ENCODE results near the gene G0S2. TPM values are rescaled to one million over a fixed set of nuclear protein-coding genes. Genes with fewer than 3 reads are reported as not detected.

The G0S2 gene
- total and polyA plus RNA-seq, 9 of the 15 experiments (the other 6 are each of a cell fraction or from before 2014, with no cell fraction given): 0.18 to 65.6 (median 11.4) TPM

DNA sequence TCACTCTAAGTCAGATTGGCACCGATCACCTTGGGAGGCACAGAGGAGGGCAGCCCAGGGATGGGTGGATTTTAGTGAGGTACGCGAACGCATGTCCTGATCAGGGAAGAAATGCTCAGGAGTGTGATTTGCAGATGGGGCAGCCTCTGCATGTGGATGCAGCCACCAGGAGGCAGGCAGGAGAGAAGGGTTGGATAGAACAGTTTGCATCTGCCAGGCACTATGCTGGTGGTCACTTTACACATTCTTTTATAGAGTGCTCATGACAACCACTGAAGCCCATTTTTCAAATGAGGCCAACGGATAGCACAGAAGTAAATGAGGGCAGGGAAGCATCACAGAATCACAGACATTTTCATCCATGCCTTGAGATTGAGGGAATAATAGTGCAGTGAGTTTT, 28.7 kb upstream of the G0S2 start:
- POLR2A ChIA-PET: interaction anchor here (0.7 to 1.6 kb wide), 5 partner anchors 12 to 254 kb away, joined by 3 to 5 read pairs (median 3); partner anchors contain the start of gene G0S2
- in situ Hi-C loops (cut with MboI): no loop called here
- Histone ChIP-seq H3K36me3 (ENCODE audit: control insufficient read depth, insufficient read depth, low read length) (no peaks in the 10 kb centered on the region), H3K9me1 (ENCODE audit: control insufficient read depth, insufficient read depth, low read length) (no peaks in the 10 kb centered on the region), H4K20me1 (replicated peaks; ENCODE audit: control insufficient read depth, insufficient read depth, low read length) (no peaks in the 10 kb centered on the region), H3K9me3 (replicated peaks; ENCODE audit: control insufficient read depth, insufficient read depth, low read depth, low read length) (no peaks in the 10 kb centered on the region), H3K79me2 (ENCODE audit: control insufficient read depth, insufficient read depth, low read length) (no peaks in the 10 kb centered on the region), H2AFZ (ENCODE audit: low read depth, low read length) (peak overlapping the region; percentile 87), H3K4me1 (replicated peaks in 1 of 2; ENCODE audit: control insufficient read depth in 2 of 2, insufficient read depth in 2 of 2, low read length in 2 of 2) (peaks cover 52 to 92% of the 10 kb centered on the region in 2 experiments), H3K4me2 (ENCODE audit: insufficient read depth, low read length) (peak overlapping the region; percentile 70), H3K4me3 (no peak overlapping the region), H3K9ac (ENCODE audit: insufficient read depth in 1 of 2, low read depth in 2 of 2, low read length in 2 of 2) (peak overlapping the region; percentile 31 to 39; a peak in 1 of 4 replicates), H3K27ac (ENCODE audit: extremely low read depth, low read depth, low read length) (peak overlapping the region; percentile 67; the same call in 2 of the 3 replicates), H3K27me3 (ENCODE audit: control insufficient read depth in 2 of 2, insufficient read depth in 2 of 2, low read length in 2 of 2) (no peaks in the 10 kb centered on the region)
- 81% methylated on average over 5 of the region's 5 CpGs for WGBS (ENCODE audit: insufficient coverage, low coverage, missing lambda C conversion rate)
- intact Hi-C loops (cut with micrococcal nuclease): loop anchor here (2.0 kb wide), 1 partner anchor 28 kb away; the partner anchor contains the start of gene G0S2
- DNase-seq (ENCODE audit: extremely low read depth in 1 of 4, low spot score in 3 of 4) (peak in 1 of 4 experiments; percentile 39), ATAC-seq (peak; percentile 34), FAIRE-seq (no peak)
- CTCF ChIA-PET (ENCODE audit: low intra/inter-chr PET ratio): interaction anchor here (0.6 kb wide), 1 partner anchor 77 kb away, joined by 3 read pairs; no protein-coding TSS in a partner anchor
- no TSS peak for BruUV-seq (replicated peaks)
- TF ChIP-seq BACH1 (tag; IDR thresholded peaks at IDR 0.05): no peak
- TF ChIP-seq, protein P1, sequence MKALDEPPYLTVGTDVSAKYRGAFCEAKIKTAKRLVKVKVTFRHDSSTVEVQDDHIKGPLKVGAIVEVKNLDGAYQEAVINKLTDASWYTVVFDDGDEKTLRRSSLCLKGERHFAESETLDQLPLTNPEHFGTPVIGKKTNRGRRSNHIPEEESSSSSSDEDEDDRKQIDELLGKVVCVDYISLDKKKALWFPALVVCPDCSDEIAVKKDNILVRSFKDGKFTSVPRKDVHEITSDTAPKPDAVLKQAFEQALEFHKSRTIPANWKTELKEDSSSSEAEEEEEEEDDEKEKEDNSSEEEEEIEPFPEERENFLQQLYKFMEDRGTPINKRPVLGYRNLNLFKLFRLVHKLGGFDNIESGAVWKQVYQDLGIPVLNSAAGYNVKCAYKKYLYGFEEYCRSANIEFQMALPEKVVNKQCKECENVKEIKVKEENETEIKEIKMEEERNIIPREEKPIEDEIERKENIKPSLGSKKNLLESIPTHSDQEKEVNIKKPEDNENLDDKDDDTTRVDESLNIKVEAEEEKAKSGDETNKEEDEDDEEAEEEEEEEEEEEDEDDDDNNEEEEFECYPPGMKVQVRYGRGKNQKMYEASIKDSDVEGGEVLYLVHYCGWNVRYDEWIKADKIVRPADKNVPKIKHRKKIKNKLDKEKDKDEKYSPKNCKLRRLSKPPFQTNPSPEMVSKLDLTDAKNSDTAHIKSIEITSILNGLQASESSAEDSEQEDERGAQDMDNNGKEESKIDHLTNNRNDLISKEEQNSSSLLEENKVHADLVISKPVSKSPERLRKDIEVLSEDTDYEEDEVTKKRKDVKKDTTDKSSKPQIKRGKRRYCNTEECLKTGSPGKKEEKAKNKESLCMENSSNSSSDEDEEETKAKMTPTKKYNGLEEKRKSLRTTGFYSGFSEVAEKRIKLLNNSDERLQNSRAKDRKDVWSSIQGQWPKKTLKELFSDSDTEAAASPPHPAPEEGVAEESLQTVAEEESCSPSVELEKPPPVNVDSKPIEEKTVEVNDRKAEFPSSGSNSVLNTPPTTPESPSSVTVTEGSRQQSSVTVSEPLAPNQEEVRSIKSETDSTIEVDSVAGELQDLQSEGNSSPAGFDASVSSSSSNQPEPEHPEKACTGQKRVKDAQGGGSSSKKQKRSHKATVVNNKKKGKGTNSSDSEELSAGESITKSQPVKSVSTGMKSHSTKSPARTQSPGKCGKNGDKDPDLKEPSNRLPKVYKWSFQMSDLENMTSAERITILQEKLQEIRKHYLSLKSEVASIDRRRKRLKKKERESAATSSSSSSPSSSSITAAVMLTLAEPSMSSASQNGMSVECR (CRISPR knock-in tag; IDR thresholded peaks at IDR 0.05): peak; percentile 19; the same call in 1 of the 2 replicates
- TF ChIP-seq, protein P2, sequence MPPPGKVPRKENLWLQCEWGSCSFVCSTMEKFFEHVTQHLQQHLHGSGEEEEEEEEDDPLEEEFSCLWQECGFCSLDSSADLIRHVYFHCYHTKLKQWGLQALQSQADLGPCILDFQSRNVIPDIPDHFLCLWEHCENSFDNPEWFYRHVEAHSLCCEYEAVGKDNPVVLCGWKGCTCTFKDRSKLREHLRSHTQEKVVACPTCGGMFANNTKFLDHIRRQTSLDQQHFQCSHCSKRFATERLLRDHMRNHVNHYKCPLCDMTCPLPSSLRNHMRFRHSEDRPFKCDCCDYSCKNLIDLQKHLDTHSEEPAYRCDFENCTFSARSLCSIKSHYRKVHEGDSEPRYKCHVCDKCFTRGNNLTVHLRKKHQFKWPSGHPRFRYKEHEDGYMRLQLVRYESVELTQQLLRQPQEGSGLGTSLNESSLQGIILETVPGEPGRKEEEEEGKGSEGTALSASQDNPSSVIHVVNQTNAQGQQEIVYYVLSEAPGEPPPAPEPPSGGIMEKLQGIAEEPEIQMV (tag; conservative IDR thresholded peaks at IDR 0.05; ENCODE audit: low read depth): no peak
- TF ChIP-seq, protein P3, sequence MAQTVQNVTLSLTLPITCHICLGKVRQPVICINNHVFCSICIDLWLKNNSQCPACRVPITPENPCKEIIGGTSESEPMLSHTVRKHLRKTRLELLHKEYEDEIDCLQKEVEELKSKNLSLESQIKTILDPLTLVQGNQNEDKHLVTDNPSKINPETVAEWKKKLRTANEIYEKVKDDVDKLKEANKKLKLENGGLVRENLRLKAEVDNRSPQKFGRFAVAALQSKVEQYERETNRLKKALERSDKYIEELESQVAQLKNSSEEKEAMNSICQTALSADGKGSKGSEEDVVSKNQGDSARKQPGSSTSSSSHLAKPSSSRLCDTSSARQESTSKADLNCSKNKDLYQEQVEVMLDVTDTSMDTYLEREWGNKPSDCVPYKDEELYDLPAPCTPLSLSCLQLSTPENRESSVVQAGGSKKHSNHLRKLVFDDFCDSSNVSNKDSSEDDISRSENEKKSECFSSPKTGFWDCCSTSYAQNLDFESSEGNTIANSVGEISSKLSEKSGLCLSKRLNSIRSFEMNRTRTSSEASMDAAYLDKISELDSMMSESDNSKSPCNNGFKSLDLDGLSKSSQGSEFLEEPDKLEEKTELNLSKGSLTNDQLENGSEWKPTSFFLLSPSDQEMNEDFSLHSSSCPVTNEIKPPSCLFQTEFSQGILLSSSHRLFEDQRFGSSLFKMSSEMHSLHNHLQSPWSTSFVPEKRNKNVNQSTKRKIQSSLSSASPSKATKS (CRISPR knock-in tag; IDR thresholded peaks at IDR 0.05): no peak
- 0 out of 2 replicates have a peak, but pooled peaks have one; percentile 19 for TF ChIP-seq SMC3 (conservative IDR thresholded peaks at IDR 0.05; ENCODE audit: insufficient read depth, low read depth, low read length)
- no peak for TF ChIP-seq RUNX1 (IDR thresholded peaks at IDR 0.05; ENCODE audit: low read depth)
- TF ChIP-seq, protein P4, sequence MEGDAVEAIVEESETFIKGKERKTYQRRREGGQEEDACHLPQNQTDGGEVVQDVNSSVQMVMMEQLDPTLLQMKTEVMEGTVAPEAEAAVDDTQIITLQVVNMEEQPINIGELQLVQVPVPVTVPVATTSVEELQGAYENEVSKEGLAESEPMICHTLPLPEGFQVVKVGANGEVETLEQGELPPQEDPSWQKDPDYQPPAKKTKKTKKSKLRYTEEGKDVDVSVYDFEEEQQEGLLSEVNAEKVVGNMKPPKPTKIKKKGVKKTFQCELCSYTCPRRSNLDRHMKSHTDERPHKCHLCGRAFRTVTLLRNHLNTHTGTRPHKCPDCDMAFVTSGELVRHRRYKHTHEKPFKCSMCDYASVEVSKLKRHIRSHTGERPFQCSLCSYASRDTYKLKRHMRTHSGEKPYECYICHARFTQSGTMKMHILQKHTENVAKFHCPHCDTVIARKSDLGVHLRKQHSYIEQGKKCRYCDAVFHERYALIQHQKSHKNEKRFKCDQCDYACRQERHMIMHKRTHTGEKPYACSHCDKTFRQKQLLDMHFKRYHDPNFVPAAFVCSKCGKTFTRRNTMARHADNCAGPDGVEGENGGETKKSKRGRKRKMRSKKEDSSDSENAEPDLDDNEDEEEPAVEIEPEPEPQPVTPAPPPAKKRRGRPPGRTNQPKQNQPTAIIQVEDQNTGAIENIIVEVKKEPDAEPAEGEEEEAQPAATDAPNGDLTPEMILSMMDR (IDR thresholded peaks at IDR 0.05 in 2 of 3, conservative IDR thresholded peaks at IDR 0.05 in 1 of 3; ENCODE audit: insufficient read depth in 2 of 3, low read depth in 1 of 3, low read length in 3 of 3): peak; percentile 35 to 61 (median 56)
- TF ChIP-seq, protein P5, sequence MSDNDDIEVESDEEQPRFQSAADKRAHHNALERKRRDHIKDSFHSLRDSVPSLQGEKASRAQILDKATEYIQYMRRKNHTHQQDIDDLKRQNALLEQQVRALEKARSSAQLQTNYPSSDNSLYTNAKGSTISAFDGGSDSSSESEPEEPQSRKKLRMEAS (CRISPR knock-in tag; IDR thresholded peaks at IDR 0.05): peak; percentile 30; the same call in 1 of the 2 replicates

Measured in K562 (cell line).